Measurements from ENCODE around the gene ASMT.
"Not testable (repeated sequence)": the region's sequence is repeated elsewhere in the genome, so short reads cannot be mapped to it uniquely, and the experiment has no call there.

ASMT gene

GRCh38 chrX:1649621-1650020 is 34.8 kb downstream of the ASMT start:
- DNase-seq (ENCODE audit: low read depth in 2 of 2) = no peak

- DNase-seq (ENCODE audit: low read depth in 2 of 2) = not testable (repeated sequence)
These were observed 37.4 kb downstream of the ASMT start for GRCh38 chrX:1652011-1652811.

GRCh38 chrX:1656379-1656778 is 41.5 kb downstream of the ASMT start:
- no peak for DNase-seq (ENCODE audit: low read depth in 2 of 2)

- DNase-seq (ENCODE audit: low read depth in 2 of 2) = peak; percentile 46 to 50
These were observed 42.7 kb downstream of the ASMT start for GRCh38 chrX:1657367-1658070.

DNA sequence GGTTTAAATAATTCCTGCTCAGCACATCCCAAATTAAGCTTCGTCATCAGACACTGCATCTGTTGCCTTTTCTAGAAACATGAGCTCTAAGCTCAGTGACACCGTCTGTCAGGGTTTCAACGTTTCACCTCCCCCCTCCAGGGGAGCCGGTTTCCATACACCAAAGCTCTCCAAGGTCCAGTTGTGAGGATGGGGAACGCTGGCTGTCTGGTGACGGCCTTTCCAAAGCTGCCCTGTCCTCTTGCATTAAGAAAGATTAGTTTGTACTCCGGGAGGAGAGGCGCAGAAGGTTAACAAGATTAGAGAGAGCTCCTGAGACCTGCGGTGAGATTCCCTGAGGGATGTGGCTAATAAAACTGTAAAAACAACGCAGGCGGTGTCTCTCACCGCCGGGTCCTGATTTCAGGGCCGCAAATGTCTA is 43.2 kb downstream of the ASMT start:
- no peak for DNase-seq (ENCODE audit: low read depth in 2 of 2)

DNA sequence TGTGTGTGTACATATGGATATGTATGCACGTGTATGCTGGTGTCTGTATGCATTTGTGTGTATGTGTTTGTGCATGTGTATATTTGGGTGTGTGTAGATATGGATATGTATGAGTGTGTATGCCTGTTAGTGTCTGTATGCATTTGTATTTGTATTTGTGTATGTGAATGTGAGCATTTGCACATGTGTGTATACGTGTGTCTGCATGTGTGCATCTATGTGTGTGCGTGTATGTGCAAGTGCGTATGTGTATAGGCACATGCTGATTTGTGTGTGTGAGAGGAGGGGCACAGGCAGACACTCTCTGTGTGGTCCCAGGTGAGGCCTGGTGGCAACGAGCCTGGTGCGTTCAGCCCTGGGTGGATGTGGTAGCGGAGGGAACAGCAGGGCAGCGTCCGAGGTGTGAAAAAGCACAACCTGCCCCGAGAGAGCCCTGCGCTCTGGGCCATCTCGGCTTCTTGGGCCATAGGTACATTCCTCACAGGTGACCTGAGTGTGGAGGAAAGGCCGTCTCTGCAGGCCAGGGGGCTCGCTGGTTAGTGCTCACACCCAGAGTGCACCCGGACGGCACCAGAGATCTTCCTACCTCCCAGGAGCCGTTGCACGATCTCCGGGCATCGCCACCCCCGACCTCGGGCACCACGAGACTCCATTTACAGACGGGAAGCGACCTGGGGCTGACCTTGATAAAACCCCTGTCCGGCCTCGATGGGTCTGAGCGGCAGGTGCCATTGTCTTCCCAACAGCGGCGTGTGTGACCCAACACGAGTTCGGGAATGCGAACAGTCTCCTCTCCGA is 45.0 kb downstream of the ASMT start:
- no peak for DNase-seq (ENCODE audit: low read depth in 2 of 2)

GRCh38 chrX:1661048-1661921 is 46.4 kb downstream of the ASMT start:
- peak; percentile 51 to 91 for DNase-seq (ENCODE audit: low read depth in 2 of 2)

DNA sequence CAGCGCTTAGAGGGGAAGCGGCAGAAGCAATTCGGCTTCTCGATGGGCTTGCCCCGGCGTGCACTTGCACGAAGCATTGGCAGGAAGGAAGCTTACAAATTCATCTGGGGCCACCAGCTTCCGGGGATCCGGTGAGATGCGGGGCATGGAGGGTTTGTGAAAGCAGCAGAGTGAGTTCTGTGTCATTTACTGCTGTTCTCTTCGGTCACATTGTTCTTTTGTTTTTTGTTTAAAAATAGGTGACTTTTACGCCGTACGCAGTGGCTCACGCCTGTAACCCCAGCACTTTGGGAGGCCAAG is 47.0 kb downstream of the ASMT start:
- DNase-seq (ENCODE audit: low read depth in 2 of 2) = no peak

GRCh38 chrX:1667566-1667965 is 52.7 kb downstream of the ASMT start:
- no peak for DNase-seq (ENCODE audit: low read depth in 2 of 2)

- peak in 1 of 2 donors; percentile 41 for DNase-seq (ENCODE audit: low read depth in 2 of 2)
These were observed 58.5 kb downstream of the ASMT start for GRCh38 chrX:1673337-1673736.

DNA sequence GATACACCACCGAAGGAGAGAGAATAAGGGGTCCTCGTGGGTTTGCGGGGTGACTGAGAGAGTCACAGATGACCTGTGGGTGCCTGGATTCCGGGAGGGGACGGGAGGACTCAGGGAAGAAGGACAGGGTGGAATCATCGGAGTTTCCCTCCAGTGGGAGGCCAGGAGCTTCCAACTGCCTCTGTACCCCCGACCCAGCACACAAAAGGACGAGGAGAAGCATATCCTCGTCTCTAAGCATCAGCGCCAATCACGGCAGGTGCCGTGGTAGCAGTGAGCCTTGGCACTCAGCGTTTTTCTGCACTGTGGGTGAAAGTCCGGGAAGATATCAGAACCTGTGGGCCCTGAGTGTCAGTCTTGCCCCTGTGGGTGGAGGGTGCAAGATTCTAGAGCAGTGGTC is 62.0 kb downstream of the ASMT start:
- DNase-seq (ENCODE audit: low read depth in 2 of 2) = no peak

GRCh38 chrX:1679238-1679637 is 64.4 kb downstream of the ASMT start:
- peak in 1 of 2 donors; percentile 24 for DNase-seq (ENCODE audit: low read depth in 2 of 2)

DNA sequence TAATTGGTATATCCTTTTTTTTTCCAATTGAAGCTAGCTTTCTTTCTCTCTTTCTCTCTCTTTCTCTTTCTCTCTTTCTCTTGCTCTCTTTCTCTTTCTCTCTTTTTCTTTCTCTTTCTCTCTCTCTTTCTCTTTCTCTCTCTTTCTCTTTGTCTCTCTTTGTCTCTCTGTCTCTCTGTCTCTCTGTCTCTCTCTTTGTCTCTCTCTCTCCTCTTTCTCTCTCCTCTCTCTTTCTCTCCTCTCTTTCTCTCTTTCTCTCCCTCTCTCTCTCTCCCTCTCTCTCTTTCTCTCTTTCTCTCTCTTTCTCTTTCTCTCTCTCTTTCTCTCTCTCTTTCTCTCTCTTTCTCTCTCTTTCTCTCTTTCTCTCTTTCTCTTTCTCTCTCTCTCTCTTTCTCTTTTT is 66.6 kb downstream of the ASMT start:
- DNase-seq (ENCODE audit: low read depth in 2 of 2) = no peak

DNA sequence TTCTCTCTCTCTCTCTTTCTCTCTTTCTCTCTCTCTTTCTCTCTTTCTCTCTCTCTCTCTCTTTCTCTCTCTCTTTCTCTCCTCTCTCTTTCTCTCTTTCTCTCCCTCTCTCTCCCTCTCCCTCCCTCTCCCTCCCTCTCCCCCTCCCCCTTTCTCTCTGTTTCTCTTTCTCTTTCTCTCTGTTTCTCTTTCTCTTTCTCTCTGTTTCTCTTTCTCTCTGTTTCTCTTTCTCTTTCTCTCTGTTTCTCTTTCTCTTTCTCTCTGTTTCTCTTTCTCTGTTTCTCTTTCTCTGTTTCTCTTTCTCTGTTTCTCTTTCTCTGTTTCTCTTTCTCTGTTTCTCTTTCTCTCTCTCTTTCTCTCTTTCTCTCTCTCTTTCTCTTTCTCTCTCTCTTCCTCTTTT is 67.0 kb downstream of the ASMT start:
- DNase-seq (ENCODE audit: low read depth in 2 of 2) = not testable (repeated sequence)

DNA sequence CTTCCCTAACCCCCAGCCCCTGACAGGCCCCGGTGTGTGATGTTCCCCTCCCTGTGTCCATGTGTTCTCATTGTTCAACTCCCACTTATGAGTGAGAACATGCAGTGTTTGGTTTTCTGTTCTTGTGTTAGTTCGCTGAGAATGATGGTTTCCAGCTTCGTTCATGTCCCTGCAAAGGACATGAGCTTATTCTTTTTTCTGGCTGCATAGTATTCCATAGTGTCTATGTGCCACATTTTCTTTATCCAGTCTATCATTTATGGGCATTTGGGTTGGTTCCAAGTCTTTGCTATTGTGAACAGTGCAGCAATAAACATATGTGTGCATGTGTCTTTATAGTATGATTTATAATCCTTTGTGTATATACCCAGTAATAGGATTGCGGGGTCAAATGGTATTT is 67.6 kb downstream of the ASMT start:
- DNase-seq (ENCODE audit: low read depth in 2 of 2) = not testable (repeated sequence)

GRCh38 chrX:1684883-1685282 is 70.0 kb downstream of the ASMT start:
- DNase-seq (ENCODE audit: low read depth in 2 of 2) = not testable (repeated sequence)

DNA sequence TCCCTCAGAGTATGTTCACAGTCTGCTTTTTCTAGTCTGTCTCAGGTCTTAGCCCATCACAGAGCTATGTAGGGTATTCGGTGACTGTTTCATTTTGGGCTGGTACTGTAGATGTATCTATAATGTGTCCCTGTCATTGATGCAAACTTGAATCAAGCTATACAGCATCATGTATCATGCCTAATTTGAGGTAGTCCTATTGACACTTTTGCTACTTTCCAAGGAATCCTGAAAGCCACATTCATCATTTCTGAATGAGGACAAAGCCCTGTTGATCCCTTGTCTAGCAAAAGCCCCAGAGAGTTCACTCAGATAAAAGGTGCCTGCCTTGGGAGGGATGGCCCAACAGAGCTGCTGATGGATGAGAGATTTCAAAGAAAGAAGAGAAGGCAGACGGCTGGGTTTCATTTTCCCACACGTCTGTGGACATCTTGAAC is 70.6 kb downstream of the ASMT start:
- DNase-seq (ENCODE audit: low read depth in 2 of 2) = not testable (repeated sequence)

DNA sequence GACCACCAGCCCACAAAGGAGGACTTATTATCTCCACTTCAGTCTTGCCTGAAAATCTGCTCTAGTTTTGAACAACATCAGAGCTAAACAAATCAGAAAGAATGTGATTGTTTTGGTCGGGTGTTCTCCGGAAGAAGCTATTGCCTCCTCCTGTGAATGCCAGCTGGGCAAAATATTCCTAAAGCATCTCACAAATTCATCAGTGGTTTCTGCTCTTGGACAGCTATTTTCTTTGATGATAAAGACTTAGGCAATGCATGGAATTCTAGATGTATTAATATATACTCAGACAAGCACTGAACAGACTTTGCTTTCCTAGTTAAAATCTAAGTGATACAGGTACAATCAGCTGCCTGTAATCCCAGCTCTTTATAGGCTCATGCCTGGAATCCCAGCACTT is 71.8 kb downstream of the ASMT start:
- no peak for DNase-seq (ENCODE audit: low read depth in 2 of 2)

Data from stimulated activated CD4-positive, alpha-beta T cell treated with anti-CD3 and anti-CD28 coated beads, Interleukin-15, amount 100 ng/mL, for 48 hours (primary cell).